Renal pelvis (tissue), 4 donors: ENCODE results near the gene C12orf56. TPM values are rescaled to one million over a fixed set of nuclear protein-coding genes. Genes with fewer than 3 reads are reported as not detected.
"Not testable (repeated sequence)": the region's sequence is repeated elsewhere in the genome, so short reads cannot be mapped to it uniquely, and the experiment has no call there.

ENCODE experiments used
- DNase-seq: peaks from one replicate; pipeline ENCODE4 v3.0.0-alpha.2; 2013
- polyA plus RNA-seq, 3 donors: library from polyadenylated mRNA; unstranded; fragments of 120-200 nt; gene quantifications; one replicate each; pipeline ENCODE4 v1.2.1, GENCODE V29; 2013; ENCODE audit not compliant: insufficient read length in 3 of 3

Gene C12orf56
- polyA plus RNA-seq, 3 donors = 1.0 to 1.6 (median 1.5) TPM

GRCh38 chr12:64387197-64387816, 3.3 kb downstream of the C12orf56 start:
- no peak for DNase-seq

- no peak for DNase-seq
Measured at GRCh38 chr12:64385468-64385867, 5.1 kb downstream of the C12orf56 start.

GRCh38 chr12:64385019-64385418, 5.5 kb downstream of the C12orf56 start:
- no peak for DNase-seq

GRCh38 chr12:64383675-64384074, 6.9 kb downstream of the C12orf56 start:
- no peak for DNase-seq

- DNase-seq = no peak
Measured at GRCh38 chr12:64362721-64363305, 27.7 kb downstream of the C12orf56 start.

- not testable (repeated sequence) for DNase-seq
Measured at GRCh38 chr12:64361173-64361572, 29.4 kb downstream of the C12orf56 start.

- DNase-seq = not testable (repeated sequence)
Measured at GRCh38 chr12:64356209-64356608, 34.3 kb downstream of the C12orf56 start.

- DNase-seq = no peak
Measured at GRCh38 chr12:64352181-64352580, 38.4 kb downstream of the C12orf56 start.

- DNase-seq = no peak
Measured at GRCh38 chr12:64351265-64351664, 39.3 kb downstream of the C12orf56 start.

- no peak for DNase-seq
Measured at GRCh38 chr12:64347630-64348029, 42.9 kb downstream of the C12orf56 start.

- DNase-seq = not testable (repeated sequence)
Measured at GRCh38 chr12:64344631-64345030, 45.9 kb downstream of the C12orf56 start.

- DNase-seq = not testable (repeated sequence)
Measured at GRCh38 chr12:64340546-64340945, 50.0 kb downstream of the C12orf56 start.

- no peak for DNase-seq
Measured at GRCh38 chr12:64335886-64336466, 54.6 kb downstream of the C12orf56 start.

- DNase-seq = no peak
Measured at GRCh38 chr12:64332938-64333337, 57.6 kb downstream of the C12orf56 start.

- DNase-seq = no peak
Measured at GRCh38 chr12:64332296-64332695, 58.3 kb downstream of the C12orf56 start.

GRCh38 chr12:64329031-64329710, 61.4 kb downstream of the C12orf56 start:
- not testable (repeated sequence) for DNase-seq

GRCh38 chr12:64325055-64325454, 65.5 kb downstream of the C12orf56 start:
- no peak for DNase-seq

- no peak for DNase-seq
Measured at GRCh38 chr12:64323476-64324225, 66.9 kb downstream of the C12orf56 start.

- DNase-seq = no peak
Measured at GRCh38 chr12:64323006-64323405, 67.6 kb downstream of the C12orf56 start.

- DNase-seq = no peak
Measured at GRCh38 chr12:64320611-64321010, 69.9 kb downstream of the C12orf56 start.

- DNase-seq = not testable (repeated sequence)
Measured at GRCh38 chr12:64319540-64320225, 70.9 kb downstream of the C12orf56 start.
